Liver (tissue), 9 donors: ENCODE data around the gene KIAA0753. TPM values are rescaled to one million over a fixed set of nuclear protein-coding genes. Genes with fewer than 3 reads are reported as not detected.
A peak's percentile ranks its signal among the peaks of the same experiment; 100 is the strongest.

ENCODE experiments used
- DNase-seq: peaks from one replicate; pipeline ENCODE4 v3.0.0-alpha.2; 2017; ENCODE audit warnings: low spot score
- H3K27ac ChIP-seq, 2 donors: one replicate each; pipeline ENCODE4 v1.7.0; 2013; ENCODE audit warnings: inconsistent platforms in 2 of 2, low read length in 2 of 2, control low read depth in 1 of 2, low read depth in 1 of 2, mild to moderate bottlenecking in 1 of 2
- H3K27me3 ChIP-seq, 4 donors: one replicate each; pipeline versions ENCODE4 v1.6.1 to v1.7.0; 2013; ENCODE audit warnings: low read length in 3 of 4, inconsistent platforms in 1 of 4, mild to moderate bottlenecking in 1 of 4, moderate library complexity in 1 of 4; ENCODE audit not compliant: control insufficient read depth in 4 of 4, insufficient read depth in 4 of 4
- H3K36me3 ChIP-seq, 4 donors: one replicate each; pipeline versions ENCODE4 v1.6.1 to v1.7.0; 2013; ENCODE audit warnings: low read length in 3 of 4, mild to moderate bottlenecking in 3 of 4, low read depth in 1 of 4, moderate library complexity in 1 of 4; ENCODE audit not compliant: control insufficient read depth in 4 of 4, insufficient read depth in 3 of 4
- H3K4me1 ChIP-seq, 4 donors: one replicate each; pipeline versions ENCODE4 v1.6.1 to v1.7.0; 2013; ENCODE audit warnings: low read length in 3 of 4, mild to moderate bottlenecking in 3 of 4, moderate library complexity in 1 of 4; ENCODE audit not compliant: control insufficient read depth in 4 of 4, insufficient read depth in 4 of 4
- H3K4me3 ChIP-seq, 3 donors: one replicate each; pipeline versions ENCODE4 v1.6.1 to v1.7.0; 2013; ENCODE audit warnings: low read length in 3 of 3, control low read depth in 1 of 3, low read depth in 1 of 3, mild to moderate bottlenecking in 1 of 3
- H3K9ac ChIP-seq, 2 donors: one replicate each; pipeline ENCODE4 v1.7.0; 2013; ENCODE audit warnings: low read length in 2 of 2, mild to moderate bottlenecking in 2 of 2, moderate library complexity in 2 of 2, control low read depth in 1 of 2, low read depth in 1 of 2
- H3K9me3 ChIP-seq, 4 donors: one replicate each; pipeline versions ENCODE4 v1.6.1 to v1.7.0; 2013; ENCODE audit warnings: low read length in 3 of 4; ENCODE audit not compliant: control insufficient read depth in 4 of 4
- CTCF ChIP-seq: fragments of 150-350 bp; IDR thresholded peaks from 2 replicates; pipeline ENCODE4 v1.5.1; 2017; ENCODE audit warnings: improper control_type of control experiment, low read depth, low read length; ENCODE audit not compliant: missing input control
- EGR1 ChIP-seq, 2 donors: IDR thresholded peaks; 2 replicates each; pipeline ENCODE4 v1.6.1; 2016 to 2018; ENCODE audit warnings: antibody characterized with exemption in 2 of 2, low read depth in 2 of 2
- FOXA1 ChIP-seq: IDR thresholded peaks from 2 replicates; pipeline ENCODE4 v1.6.1; 2016; ENCODE audit warnings: antibody characterized with exemption
- FOXA2 ChIP-seq: IDR thresholded peaks from 2 replicates; pipeline ENCODE4 v1.6.1; 2016; ENCODE audit warnings: antibody characterized with exemption
- GABPA ChIP-seq, 2 donors: IDR thresholded peaks in 1 of 2; conservative IDR thresholded peaks in 1 of 2; 2 replicates each; pipeline ENCODE4 v1.6.1; 2016; ENCODE audit warnings: antibody characterized with exemption in 2 of 2, mild to moderate bottlenecking in 1 of 2, moderate library complexity in 1 of 2
- HNF4A ChIP-seq, 2 donors: conservative IDR thresholded peaks; 2 replicates each; pipeline ENCODE4 v1.6.1; 2016; ENCODE audit warnings: antibody characterized with exemption in 2 of 2, mild to moderate bottlenecking in 2 of 2
- HNF4G ChIP-seq: IDR thresholded peaks from 2 replicates; pipeline ENCODE4 v1.6.1; 2016; ENCODE audit warnings: antibody characterized with exemption
- JUND ChIP-seq, 2 donors: IDR thresholded peaks; 2 replicates each; pipeline ENCODE4 v1.6.1; 2016; ENCODE audit warnings: antibody characterized with exemption in 2 of 2
- NR2F2 ChIP-seq: IDR thresholded peaks from 2 replicates; pipeline ENCODE4 v1.6.1; 2016; ENCODE audit warnings: antibody characterized with exemption
- RAD21 ChIP-seq, 2 donors: IDR thresholded peaks; 2 replicates each; pipeline ENCODE4 v1.6.1; 2016; ENCODE audit warnings: antibody characterized with exemption in 2 of 2, mild to moderate bottlenecking in 2 of 2
- REST ChIP-seq: IDR thresholded peaks from 2 replicates; pipeline ENCODE4 v1.6.1; 2016; ENCODE audit warnings: antibody characterized with exemption, mild to moderate bottlenecking
- RXRA ChIP-seq, 2 donors: IDR thresholded peaks; 2 replicates each; pipeline ENCODE4 v1.6.1; 2017 to 2018; ENCODE audit warnings: antibody characterized with exemption in 2 of 2, mild to moderate bottlenecking in 1 of 2
- SP1 ChIP-seq: IDR thresholded peaks from 2 replicates; pipeline ENCODE4 v1.6.1; 2018; ENCODE audit warnings: antibody characterized with exemption, mild to moderate bottlenecking
- TAF1 ChIP-seq: conservative IDR thresholded peaks from 2 replicates; pipeline ENCODE4 v1.6.1; 2016; ENCODE audit warnings: antibody characterized with exemption, mild to moderate bottlenecking
- YY1 ChIP-seq: IDR thresholded peaks from 2 replicates; pipeline ENCODE4 v1.6.1; 2016; ENCODE audit warnings: antibody characterized with exemption, mild to moderate bottlenecking
- WGBS: extraction: QIAGEN DNeasy Blood & Tissue Kit; methylation state at CpG from one replicate; pipeline ENCODE4 v1.1.7; 2013; 5-methylcytosine and 5-hydroxymethylcytosine counted together
- polyA plus RNA-seq, 2 donors: library from polyadenylated mRNA; stranded (reverse) in 1 of 2; unstranded in 1 of 2; fragments of 200-250 nt in 1 of 2; fragments of >200 nt in 1 of 2; fragmentation: Nextera tagmentation in 1 of 2; extraction: Ambion mirVana in 1 of 2; gene quantifications; one replicate each; pipeline versions ENCODE4 v1.2.1 to v1.2.3, GENCODE V29; 2013 to 2015
- total RNA-seq, 2 donors: library from RNA; depleted of rRNA; stranded (reverse); fragments of >200 nt; gene quantifications; one replicate each; pipeline ENCODE4 v1.2.3, GENCODE V29; 2014
- TF ChIP-seq, protein P1 (sequence below): IDR thresholded peaks from 2 replicates; pipeline ENCODE4 v1.6.1; 2016; ENCODE audit warnings: antibody characterized with exemption
- TF ChIP-seq, protein P2 (sequence below): IDR thresholded peaks from 2 replicates; pipeline ENCODE4 v1.6.1; 2016; ENCODE audit warnings: antibody characterized with exemption
- TF ChIP-seq, protein P3 (sequence below): IDR thresholded peaks from 2 replicates; pipeline ENCODE4 v1.6.1; 2016; ENCODE audit warnings: antibody characterized with exemption
- donor health status: healthy.
- donor health status: healthy.
- donor health status: healthy.
- donor health status: healthy.
- donor health status: healthy.

Gene KIAA0753
- total and polyA plus RNA-seq, 4 donors: 2.0 to 5.9 (median 3.0) TPM

DNA sequence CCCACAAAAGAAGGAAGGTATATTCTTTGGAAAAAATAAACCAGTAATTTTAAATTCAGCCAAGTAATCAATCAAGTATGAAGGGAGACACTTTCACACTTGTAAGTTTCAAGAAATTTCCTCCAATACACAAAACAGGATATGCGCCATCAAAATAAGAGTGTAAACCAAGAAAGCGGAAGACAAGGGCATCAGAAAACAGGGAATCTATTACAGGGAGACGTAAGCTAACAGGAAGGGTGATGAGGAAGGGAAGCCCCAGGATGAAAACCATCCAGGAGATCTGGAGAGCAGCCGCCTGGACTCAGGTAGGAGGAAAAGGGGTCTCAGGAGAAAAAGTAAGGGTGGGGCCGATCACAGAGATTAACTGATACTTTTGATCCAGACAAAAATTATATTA is 52.3 kb downstream of the KIAA0753 start:
- no peak overlapping the region for H3K9ac ChIP-seq
- no peak for DNase-seq
- TF ChIP-seq GABPA (IDR thresholded peaks at IDR 0.05 in 1 of 2, conservative IDR thresholded peaks at IDR 0.05 in 1 of 2): peak in 1 of 2 donors; percentile 53
- no peak for TF ChIP-seq SP1
- 88% methylated on average over 5 of the region's 5 CpGs for WGBS
- H3K4me3 ChIP-seq: no peak overlapping the region
- H3K27ac ChIP-seq: no peak overlapping the region
- peaks cover 0 to 3% (median 0%) of the 10 kb centered on the region in 4 donors for H3K9me3 ChIP-seq
- H3K36me3 ChIP-seq: peaks cover 0 to 36% (median 29%) of the 10 kb centered on the region in 4 donors
- no peaks in the 10 kb centered on the region for H3K27me3 ChIP-seq
- H3K4me1 ChIP-seq: no peaks in the 10 kb centered on the region

- Histone ChIP-seq H3K27me3 (no peaks in the 10 kb centered on the region), H3K27ac (no peak overlapping the region), H3K9ac (no peak overlapping the region), H3K4me3 (no peak overlapping the region), H3K4me1 (no peaks in the 10 kb centered on the region), H3K9me3 (peaks cover 0 to 3% (median 0%) of the 10 kb centered on the region in 4 donors), H3K36me3 (peaks cover 0 to 36% (median 29%) of the 10 kb centered on the region in 4 donors)
- DNase-seq: no peak
- WGBS: 95% methylated on average over 4 of the region's 4 CpGs
- TF ChIP-seq HNF4G: no peak
- no peak for TF ChIP-seq YY1
- no peak for TF ChIP-seq REST
- TF ChIP-seq, protein P1, sequence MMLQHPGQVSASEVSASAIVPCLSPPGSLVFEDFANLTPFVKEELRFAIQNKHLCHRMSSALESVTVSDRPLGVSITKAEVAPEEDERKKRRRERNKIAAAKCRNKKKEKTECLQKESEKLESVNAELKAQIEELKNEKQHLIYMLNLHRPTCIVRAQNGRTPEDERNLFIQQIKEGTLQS: no peak
- no peak for TF ChIP-seq CTCF
- TF ChIP-seq HNF4A (conservative IDR thresholded peaks at IDR 0.05): no peak
- no peak for TF ChIP-seq GABPA (IDR thresholded peaks at IDR 0.05 in 1 of 2, conservative IDR thresholded peaks at IDR 0.05 in 1 of 2)
Observed at GRCh38 chr17:6587310-6587709, 53.2 kb downstream of the KIAA0753 start.

GRCh38 chr17:6583411-6583810 is 57.1 kb downstream of the KIAA0753 start:
- H3K4me1 ChIP-seq: no peaks in the 10 kb centered on the region
- peaks cover 0 to 22% (median 15%) of the 10 kb centered on the region in 4 donors for H3K36me3 ChIP-seq
- WGBS: 98% methylated on average over 4 of the region's 4 CpGs
- H3K9me3 ChIP-seq: peaks cover 0 to 3% (median 0%) of the 10 kb centered on the region in 4 donors
- no peak overlapping the region for H3K9ac ChIP-seq
- H3K27me3 ChIP-seq: no peaks in the 10 kb centered on the region
- no peak for DNase-seq
- no peak overlapping the region for H3K27ac ChIP-seq
- no peak overlapping the region for H3K4me3 ChIP-seq
- TF ChIP-seq RAD21 (IDR thresholded peaks at IDR 0.05): no peak
- TF ChIP-seq, protein P2, sequence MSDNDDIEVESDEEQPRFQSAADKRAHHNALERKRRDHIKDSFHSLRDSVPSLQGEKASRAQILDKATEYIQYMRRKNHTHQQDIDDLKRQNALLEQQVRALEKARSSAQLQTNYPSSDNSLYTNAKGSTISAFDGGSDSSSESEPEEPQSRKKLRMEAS: no peak
- no peak for TF ChIP-seq FOXA1
- no peak for TF ChIP-seq SP1
- TF ChIP-seq, protein P3, sequence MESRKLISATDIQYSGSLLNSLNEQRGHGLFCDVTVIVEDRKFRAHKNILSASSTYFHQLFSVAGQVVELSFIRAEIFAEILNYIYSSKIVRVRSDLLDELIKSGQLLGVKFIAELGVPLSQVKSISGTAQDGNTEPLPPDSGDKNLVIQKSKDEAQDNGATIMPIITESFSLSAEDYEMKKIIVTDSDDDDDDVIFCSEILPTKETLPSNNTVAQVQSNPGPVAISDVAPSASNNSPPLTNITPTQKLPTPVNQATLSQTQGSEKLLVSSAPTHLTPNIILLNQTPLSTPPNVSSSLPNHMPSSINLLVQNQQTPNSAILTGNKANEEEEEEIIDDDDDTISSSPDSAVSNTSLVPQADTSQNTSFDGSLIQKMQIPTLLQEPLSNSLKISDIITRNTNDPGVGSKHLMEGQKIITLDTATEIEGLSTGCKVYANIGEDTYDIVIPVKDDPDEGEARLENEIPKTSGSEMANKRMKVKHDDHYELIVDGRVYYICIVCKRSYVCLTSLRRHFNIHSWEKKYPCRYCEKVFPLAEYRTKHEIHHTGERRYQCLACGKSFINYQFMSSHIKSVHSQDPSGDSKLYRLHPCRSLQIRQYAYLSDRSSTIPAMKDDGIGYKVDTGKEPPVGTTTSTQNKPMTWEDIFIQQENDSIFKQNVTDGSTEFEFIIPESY: no peak
- TF ChIP-seq NR2F2: no peak
- TF ChIP-seq FOXA2: no peak
- TF ChIP-seq RXRA (IDR thresholded peaks at IDR 0.05): no peak
- no peak for TF ChIP-seq JUND (IDR thresholded peaks at IDR 0.05)
- TF ChIP-seq TAF1: no peak
- no peak for TF ChIP-seq EGR1 (IDR thresholded peaks at IDR 0.05; ENCODE audit: low read depth in 2 of 2)
- no peak for TF ChIP-seq HNF4G
- TF ChIP-seq GABPA (IDR thresholded peaks at IDR 0.05 in 1 of 2, conservative IDR thresholded peaks at IDR 0.05 in 1 of 2): no peak
- TF ChIP-seq CTCF: no peak
- no peak for TF ChIP-seq HNF4A (conservative IDR thresholded peaks at IDR 0.05)
- TF ChIP-seq, protein P1: no peak
